Omental fat pad (tissue), 4 donors: ENCODE measurements around the gene PXDN. TPM values are rescaled to one million over a fixed set of nuclear protein-coding genes. Genes with fewer than 3 reads are reported as not detected.

ENCODE experiments used
- ATAC-seq: fragments of 150-250 bp; one replicate; pipeline ENCODE4 v1.9.1; 2016; ENCODE audit warnings: mild to moderate bottlenecking, moderate library complexity; ENCODE audit not compliant: low FRiP score
- DNase-seq: peaks from one replicate; pipeline ENCODE4 v3.0.0-alpha.2; 2019; ENCODE audit warnings: low spot score
- CTCF ChIP-seq, 3 donors: fragments of 450-650 bp; IDR thresholded peaks; one replicate each; pipeline ENCODE4 v1.5.1; 2016 to 2017; ENCODE audit warnings: antibody characterized with exemption in 3 of 3, mild to moderate bottlenecking in 3 of 3, moderate library complexity in 2 of 3
- total RNA-seq, 4 donors: library from RNA; depleted of rRNA; stranded (reverse); fragments of >200 nt; gene quantifications; one replicate each; pipeline ENCODE4 v1.1.0, GENCODE V29; 2016

PXDN gene
- total RNA-seq, 4 donors from 2014 or later = 81.2 to 228 (median 112) TPM

- TF ChIP-seq CTCF (IDR thresholded peaks at IDR 0.05) = no peak
- ATAC-seq (no peak), DNase-seq (no peak)
These were observed 157.1 kb downstream of the PXDN start for GRCh38 chr2:1586923-1587840.

- ATAC-seq (no peak), DNase-seq (no peak)
- no peak for TF ChIP-seq CTCF (IDR thresholded peaks at IDR 0.05)
These were observed 157.9 kb downstream of the PXDN start for GRCh38 chr2:1586251-1586922.

- DNase-seq (no peak), ATAC-seq (no peak)
- TF ChIP-seq CTCF (IDR thresholded peaks at IDR 0.05) = no peak
These were observed 158.7 kb downstream of the PXDN start for GRCh38 chr2:1585635-1586034.

GRCh38 chr2:1584691-1585485 lies 159.4 kb downstream of the PXDN start:
- TF ChIP-seq CTCF (IDR thresholded peaks at IDR 0.05) = no peak
- ATAC-seq (no peak), DNase-seq (no peak)

GRCh38 chr2:1584051-1584531 lies 160.2 kb downstream of the PXDN start:
- DNase-seq (no peak), ATAC-seq (no peak)
- no peak for TF ChIP-seq CTCF (IDR thresholded peaks at IDR 0.05)

GRCh38 chr2:1582891-1583341 lies 161.4 kb downstream of the PXDN start:
- ATAC-seq = no peak
- no peak for DNase-seq
- no peak for TF ChIP-seq CTCF (IDR thresholded peaks at IDR 0.05)
